Measurements from ENCODE around the gene TP53RK. TPM values are rescaled to one million over a fixed set of nuclear protein-coding genes. Genes with fewer than 3 reads are reported as not detected.

Gene TP53RK
- total and polyA plus RNA-seq, 2 of the 4 experiments (the other 2 are of a cell fraction) = 8.7 to 10.6 TPM

DNA sequence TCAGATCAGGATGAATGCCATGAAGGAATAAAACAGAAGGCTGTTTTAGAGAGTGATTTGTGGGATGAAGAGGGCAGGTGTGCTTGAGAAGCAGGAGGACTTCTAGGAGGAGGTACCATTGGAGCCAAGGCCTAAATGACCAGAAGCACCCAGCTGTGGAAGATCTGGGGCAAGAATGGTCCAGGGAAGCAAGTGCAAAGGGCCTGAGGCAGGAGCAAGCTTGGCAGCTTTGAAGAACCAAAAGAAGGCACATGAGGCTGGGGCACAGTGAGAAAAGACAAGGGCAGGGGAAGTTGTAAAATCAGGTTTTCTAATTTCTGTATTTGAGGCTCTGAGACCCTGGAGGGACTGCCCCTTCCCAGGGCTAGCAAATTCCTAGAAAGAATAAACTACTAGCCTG lies 47.8 kb downstream of the TP53RK start:
- Histone ChIP-seq H3K4me1 (ENCODE audit: control insufficient read depth, insufficient read depth, low read length) (no peaks in the 10 kb centered on the region), H4K91ac (ENCODE audit: insufficient read depth, low read depth, low read length) (no peak overlapping the region), H3K79me1 (ENCODE audit: low read depth in 1 of 2, low read length in 2 of 2) (no peaks in the 10 kb centered on the region), H4K20me1 (ENCODE audit: insufficient read depth, low read length) (no peaks in the 10 kb centered on the region), H4K8ac (ENCODE audit: low read depth in 2 of 2, low read length in 2 of 2) (no peak overlapping the region), H2AFZ (replicated peaks; ENCODE audit: low read length, poor library complexity) (no peak overlapping the region), H2AK9ac (replicated peaks; ENCODE audit: low read depth, low read length, poor library complexity) (no peak overlapping the region), H3K9ac (ENCODE audit: low read depth, low read length) (no peak overlapping the region), H3K56ac (ENCODE audit: extremely low read depth, insufficient read depth, low read length) (no peak overlapping the region), H4K5ac (ENCODE audit: low read depth, low read length) (no peak overlapping the region), H3K4me2 (ENCODE audit: low read depth, low read length) (no peak overlapping the region), H3K36me3 (ENCODE audit: control insufficient read depth, insufficient read depth, low read length) (no peaks in the 10 kb centered on the region), H3K27me3 (ENCODE audit: control insufficient read depth, insufficient read depth, low read length) (peaks cover 2% of the 10 kb centered on the region), H3K27ac (ENCODE audit: insufficient read depth, low read length) (no peak overlapping the region), H2AK5ac (ENCODE audit: low read depth, low read length) (no peak overlapping the region), H3K4me3 (ENCODE audit: insufficient read depth, low read depth, low read length) (no peak overlapping the region), H3K14ac (replicated peaks; ENCODE audit: low read depth, low read length) (no peak overlapping the region), H3K23ac (ENCODE audit: low read depth, low read length) (no peak overlapping the region), H2BK5ac (ENCODE audit: low read depth, low read length, poor library complexity, severe bottlenecking) (no peak overlapping the region), H3K18ac (ENCODE audit: low read depth, low read length) (no peak overlapping the region), H2BK15ac (ENCODE audit: low read depth, low read length) (no peak overlapping the region), H3K4ac (ENCODE audit: low read depth, low read length) (no peak overlapping the region), H2BK20ac (ENCODE audit: low read depth, low read length) (no peak overlapping the region), H3K9me1 (ENCODE audit: insufficient read depth, low read length) (no peaks in the 10 kb centered on the region), H2BK120ac (ENCODE audit: low read depth, low read length) (no peak overlapping the region), H3K9me3 (ENCODE audit: control insufficient read depth, insufficient read depth, low read length) (no peaks in the 10 kb centered on the region)
- TF ChIP-seq CHD1 (IDR thresholded peaks at IDR 0.05; ENCODE audit: low read depth, low read length) (no peak), MXI1 (IDR thresholded peaks at IDR 0.05; ENCODE audit: borderline replicate concordance, low read depth, low read length) (no peak), RAD21 (IDR thresholded peaks at IDR 0.05; ENCODE audit: low read length) (no peak)
- no TSS peak for BruUV-seq (replicated peaks)
- in situ Hi-C loops (cut with MboI; ENCODE audit: low sequenced_read_pairs) = no loop called here
- CTCF ChIA-PET = no interaction called here
- intact Hi-C loops (cut with micrococcal nuclease) = no loop called here
- DNase-seq = no peak
- no peak for ATAC-seq (ENCODE audit: low read depth)
- dilution Hi-C loops (cut with HindIII; ENCODE audit: low sequenced_read_pairs, unreplicated experiment) = no loop called here
- POLR2A ChIA-PET (ENCODE audit: unreplicated experiment) = no interaction called here

Data from IMR-90 (cell line).